Measurements from ENCODE around the gene SHE.

SHE gene

GRCh38 chr1:154459080-154459479 lies 43.1 kb downstream of the SHE start:
- no peak for DNase-seq (ENCODE audit: low read depth)
- no peak overlapping the region for H3K4me3 ChIP-seq (ENCODE audit: low read depth, low read length)
- no peak for TF ChIP-seq CTCF (IDR thresholded peaks at IDR 0.05; ENCODE audit: low read depth, low read length, missing control alignments)
- in situ Hi-C loops (cut with HindIII; ENCODE audit: low sequenced_read_pairs): no loop called here

GRCh38 chr1:154456631-154457030 lies 45.6 kb downstream of the SHE start:
- in situ Hi-C loops (cut with HindIII; ENCODE audit: low sequenced_read_pairs): no loop called here
- no peak for TF ChIP-seq CTCF (IDR thresholded peaks at IDR 0.05; ENCODE audit: low read depth, low read length, missing control alignments)
- DNase-seq (ENCODE audit: low read depth): no peak
- H3K4me3 ChIP-seq (ENCODE audit: low read depth, low read length): no peak overlapping the region

GRCh38 chr1:154454386-154455120 lies 47.7 kb downstream of the SHE start:
- H3K4me3 ChIP-seq (ENCODE audit: low read depth, low read length): no peak overlapping the region
- in situ Hi-C loops (cut with HindIII; ENCODE audit: low sequenced_read_pairs): no loop called here
- no peak for TF ChIP-seq CTCF (IDR thresholded peaks at IDR 0.05; ENCODE audit: low read depth, low read length, missing control alignments)
- no peak for DNase-seq (ENCODE audit: low read depth)

- TF ChIP-seq CTCF (IDR thresholded peaks at IDR 0.05; ENCODE audit: low read depth, low read length, missing control alignments): no peak
- in situ Hi-C loops (cut with HindIII; ENCODE audit: low sequenced_read_pairs): no loop called here
- no peak for DNase-seq (ENCODE audit: low read depth)
- no peak overlapping the region for H3K4me3 ChIP-seq (ENCODE audit: low read depth, low read length)
Measured at GRCh38 chr1:154453574-154454352, 48.4 kb downstream of the SHE start.

- TF ChIP-seq CTCF (IDR thresholded peaks at IDR 0.05; ENCODE audit: low read depth, low read length, missing control alignments): no peak
- H3K4me3 ChIP-seq (ENCODE audit: low read depth, low read length): no peak overlapping the region
- DNase-seq (ENCODE audit: low read depth): no peak
- in situ Hi-C loops (cut with HindIII; ENCODE audit: low sequenced_read_pairs): no loop called here
Measured at GRCh38 chr1:154453161-154453560, 49.1 kb downstream of the SHE start.

- no peak overlapping the region for H3K4me3 ChIP-seq (ENCODE audit: low read depth, low read length)
- no peak for DNase-seq (ENCODE audit: low read depth)
- in situ Hi-C loops (cut with HindIII; ENCODE audit: low sequenced_read_pairs): no loop called here
- TF ChIP-seq CTCF (IDR thresholded peaks at IDR 0.05; ENCODE audit: low read depth, low read length, missing control alignments): no peak
Measured at GRCh38 chr1:154448331-154448811, 53.8 kb downstream of the SHE start.

Data from astrocyte of the cerebellum (primary cell).